A549 treated with ZK216348 at 1 μM for 4 hours (cell line): ENCODE data around the gene COX7A2. TPM values are rescaled to one million over a fixed set of nuclear protein-coding genes. Genes with fewer than 3 reads are reported as not detected.

Source experiments
- total RNA-seq: library from RNA; stranded (reverse); fragments of 200-300 nt; extraction: Qiagen RNA extraction; gene quantifications from 5 replicates; pipeline ENCODE4 v1.2.3, GENCODE V29; 2022; ENCODE audit warnings: low read depth

COX7A2 gene
- total RNA-seq = 246 to 347 TPM (median 266 TPM) in 5 replicates

DNA sequence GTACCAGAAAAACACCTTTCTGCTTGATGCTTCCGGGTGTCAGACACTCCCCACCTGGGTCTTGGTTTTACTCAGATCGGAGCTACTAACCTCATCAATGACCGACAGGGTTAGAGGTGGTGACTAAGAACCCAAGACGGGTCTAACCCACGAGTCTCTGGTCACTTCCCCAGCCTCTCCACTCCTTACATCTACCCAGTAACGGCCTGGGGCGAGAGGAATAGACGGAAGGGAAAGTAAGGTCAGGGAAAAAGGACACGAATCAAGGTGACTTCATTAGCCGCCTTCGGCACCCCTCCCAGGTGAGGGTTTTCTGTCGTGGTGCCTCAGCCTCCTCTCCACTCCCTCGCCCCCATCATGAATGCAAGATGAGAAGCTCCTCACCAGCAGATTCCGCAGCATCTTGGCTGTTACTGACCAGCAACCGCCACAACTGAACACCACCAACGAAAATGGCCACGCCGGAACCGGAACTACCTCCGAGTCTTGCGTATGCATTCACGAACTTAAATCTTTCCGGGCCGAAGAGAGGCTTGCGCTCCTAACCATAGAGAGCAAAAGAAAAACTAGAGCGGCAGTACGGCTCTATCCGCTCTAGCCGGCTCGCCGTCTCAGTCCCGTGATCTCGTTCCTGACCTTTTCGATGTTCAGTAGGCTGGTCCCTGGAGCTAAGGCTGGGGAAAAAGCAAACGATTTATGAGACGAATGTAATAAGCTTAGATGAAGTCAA is at the start of gene COX7A2:
COX7A2 (minus strand) TSS at position 469 of the 730 bp plus-strand sequence; CDS start at position 402, 67 bp downstream.

GRCh38 chr6:75284632-75285282 is 41.2 kb upstream of the COX7A2 start, which contains the start of gene TMEM30A:
Gene TMEM30A (minus strand): TSS chr6:75284792. CDS start chr6:75284638, 154 bp downstream.

GRCh38 chr6:75205776-75206575 is 37.6 kb downstream of the COX7A2 start, which contains the start of gene COL12A1:
Gene COL12A1 (minus strand): TSS chr6:75206053. CDS start chr6:75202792, 3,261 bp downstream.

Other genes starting within 250 kb of the COX7A2 start
- 5.1 to 7.1 TPM (median 5.4 TPM) in 5 replicates for gene COL12A1, start 37.7 kb downstream of the COX7A2 start, total RNA-seq
- 18.4 to 54.2 TPM (median 38.7 TPM) in 5 replicates for gene TMEM30A, start 41.0 kb upstream of the COX7A2 start, total RNA-seq
- gene FILIP1, start 250.0 kb upstream of the COX7A2 start, total RNA-seq = 0.17 to 0.52 TPM (median 0.31 TPM) in 5 replicates